Loucy (cell line): ENCODE data around the gene TMEM163.

ENCODE experiments used
- EZH2phosphoT487 ChIP-seq: fragments of 200-600 bp; IDR thresholded peaks from 2 replicates; pipeline ENCODE4 v1.6.1; 2018; ENCODE audit warnings: antibody characterized with exemption, mild to moderate bottlenecking, moderate library complexity, borderline replicate concordance
- TF ChIP-seq, protein P1 (sequence below): fragments of 200-600 bp; sonication (generic); conservative IDR thresholded peaks from 2 replicates; pipeline ENCODE4 v1.5.1; 2014; ENCODE audit warnings: mild to moderate bottlenecking, antibody characterized with exemption, low read length

DNA sequence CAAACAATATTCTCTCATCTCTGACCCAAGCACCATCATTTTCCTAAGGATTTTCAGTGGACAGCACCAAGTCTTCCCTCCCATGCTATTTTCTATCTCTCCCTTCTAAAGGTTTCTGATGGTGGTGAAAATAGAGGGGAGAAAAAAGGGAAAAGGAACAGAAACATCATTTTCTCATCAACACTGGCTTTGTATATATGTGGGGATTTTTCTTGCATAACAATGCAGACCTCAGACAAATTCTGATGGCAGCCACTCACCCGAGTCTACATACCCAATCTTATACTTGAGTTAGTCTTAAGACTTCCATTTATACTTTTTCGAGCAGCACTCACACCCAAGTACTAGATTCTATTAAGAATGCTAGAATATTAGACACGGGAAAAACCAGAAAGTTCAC lies 95.8 kb downstream of the TMEM163 start:
- TF ChIP-seq, protein P1, sequence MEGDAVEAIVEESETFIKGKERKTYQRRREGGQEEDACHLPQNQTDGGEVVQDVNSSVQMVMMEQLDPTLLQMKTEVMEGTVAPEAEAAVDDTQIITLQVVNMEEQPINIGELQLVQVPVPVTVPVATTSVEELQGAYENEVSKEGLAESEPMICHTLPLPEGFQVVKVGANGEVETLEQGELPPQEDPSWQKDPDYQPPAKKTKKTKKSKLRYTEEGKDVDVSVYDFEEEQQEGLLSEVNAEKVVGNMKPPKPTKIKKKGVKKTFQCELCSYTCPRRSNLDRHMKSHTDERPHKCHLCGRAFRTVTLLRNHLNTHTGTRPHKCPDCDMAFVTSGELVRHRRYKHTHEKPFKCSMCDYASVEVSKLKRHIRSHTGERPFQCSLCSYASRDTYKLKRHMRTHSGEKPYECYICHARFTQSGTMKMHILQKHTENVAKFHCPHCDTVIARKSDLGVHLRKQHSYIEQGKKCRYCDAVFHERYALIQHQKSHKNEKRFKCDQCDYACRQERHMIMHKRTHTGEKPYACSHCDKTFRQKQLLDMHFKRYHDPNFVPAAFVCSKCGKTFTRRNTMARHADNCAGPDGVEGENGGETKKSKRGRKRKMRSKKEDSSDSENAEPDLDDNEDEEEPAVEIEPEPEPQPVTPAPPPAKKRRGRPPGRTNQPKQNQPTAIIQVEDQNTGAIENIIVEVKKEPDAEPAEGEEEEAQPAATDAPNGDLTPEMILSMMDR: no peak
- no peak for TF ChIP-seq EZH2phosphoT487
